Measurements from ENCODE around the gene KIF23. TPM values are rescaled to one million over a fixed set of nuclear protein-coding genes. Genes with fewer than 3 reads are reported as not detected.
A peak's percentile ranks its signal among the peaks of the same experiment; 100 is the strongest.

The KIF23 gene
- polyA plus RNA-seq, 1 of the 3 experiments (the other 2 are of a cell fraction): 25.8 TPM

- Histone ChIP-seq H3F3A (replicated peaks; ENCODE audit: insufficient read depth) (peaks cover 44% of the 10 kb centered on the region), H3K79me2 (ENCODE audit: insufficient read depth) (peaks cover 35% of the 10 kb centered on the region), H3K9me2 (no peaks in the 10 kb centered on the region), H3K4me2 (peak overlapping the region; percentile 79; the same call in 1 of the 2 replicates), H3K27ac (ENCODE audit: low read depth in 2 of 2, low read length in 1 of 2) (peak overlapping the region; percentile 94 to 95; a peak in 3 of 4 replicates), H3K27me3 (ENCODE audit: insufficient read depth) (no peaks in the 10 kb centered on the region), H3K4me3 (ENCODE audit: low read depth in 2 of 2, low read length in 1 of 2) (no peak overlapping the region; a peak in 1 of 4 replicates), H2AFZ (ENCODE audit: low read depth) (peak overlapping the region; percentile 89), H4K20me1 (ENCODE audit: insufficient read depth) (peaks cover 33% of the 10 kb centered on the region), H3K4me1 (ENCODE audit: control insufficient read depth in 1 of 2, insufficient read depth in 2 of 2, low read depth in 1 of 2, low read length in 1 of 2) (peaks cover 10 to 16% of the 10 kb centered on the region in 2 experiments; a peak in 3 of 4 replicates), H3K9me3 (no peaks in the 10 kb centered on the region), H3K9ac (no peak overlapping the region), H3K36me3 (replicated peaks in 1 of 2; ENCODE audit: control insufficient read depth in 1 of 2, insufficient read depth in 2 of 2, low read length in 1 of 2) (peaks cover 36 to 41% of the 10 kb centered on the region in 2 experiments)
- ChIA-PET CTCF (interaction anchor here (0.6 to 4.1 kb wide), 6 partner anchors 11 to 392 kb away, joined by 3 to 31 read pairs (median 5); no protein-coding TSS in a partner anchor), POLR2A (interaction anchor here (2.1 to 3.2 kb wide), 2 partner anchors 11 to 37 kb away, joined by 14 to 53 read pairs; partner anchors contain the start of gene KIF23)
- WGBS (ENCODE audit: low lambda C conversion rate): 88% methylated on average over 12 of the region's 12 CpGs
- TF ChIP-seq REST (IDR thresholded peaks at IDR 0.05; ENCODE audit: low read depth, low read length): no peak
- no peak for TF ChIP-seq FOSL2 (IDR thresholded peaks at IDR 0.05; ENCODE audit: borderline replicate concordance, low read depth)
- TF ChIP-seq EZH2phosphoT487 (IDR thresholded peaks at IDR 0.05; ENCODE audit: borderline replicate concordance, low read depth): no peak
- TF ChIP-seq FOXM1 (IDR thresholded peaks at IDR 0.05; ENCODE audit: low read depth): no peak
- no peak for TF ChIP-seq ELF1 (IDR thresholded peaks at IDR 0.05)
- TF ChIP-seq CHD2 (IDR thresholded peaks at IDR 0.05; ENCODE audit: low read length, partially characterized antibody): no peak
- no peak for TF ChIP-seq GATA2 (CRISPR knock-in tag; IDR thresholded peaks at IDR 0.05)
- TF ChIP-seq MXI1 (IDR thresholded peaks at IDR 0.05; ENCODE audit: low read depth, low read length): no peak
- no peak for TF ChIP-seq NRF1 (IDR thresholded peaks at IDR 0.05; ENCODE audit: low read depth, low read length)
- no peak for TF ChIP-seq RFX5 (IDR thresholded peaks at IDR 0.05; ENCODE audit: low read length)
- no peak for TF ChIP-seq RCOR1 (IDR thresholded peaks at IDR 0.05; ENCODE audit: low read length)
- TF ChIP-seq MEF2A (IDR thresholded peaks at IDR 0.05; ENCODE audit: borderline replicate concordance, low read depth): no peak
- TF ChIP-seq CTCF (IDR thresholded peaks at IDR 0.05): no peak
- TF ChIP-seq SMC3 (IDR thresholded peaks at IDR 0.05; ENCODE audit: low read depth, low read length): no peak
- no peak for TF ChIP-seq SIN3A (IDR thresholded peaks at IDR 0.05; ENCODE audit: borderline replicate concordance, low read depth, low read length)
- no peak for TF ChIP-seq NFIC (IDR thresholded peaks at IDR 0.05; ENCODE audit: borderline replicate concordance)
- DNase-seq: no peak
Measured at GRCh38 chr15:69450968-69451695, 37.0 kb downstream of the KIF23 start.
